ENCODE measurements around the gene SIM1.

The SIM1 gene

GRCh38 chr6:100350139-100350538 lies 114.6 kb downstream of the SIM1 start:
- Histone ChIP-seq H3K79me1 (ENCODE audit: low read length) (no peaks in the 10 kb centered on the region), H2BK5ac (ENCODE audit: low read length) (no peak overlapping the region)

GRCh38 chr6:100349366-100349765 lies 115.4 kb downstream of the SIM1 start:
- no peak overlapping the region for H3K23ac ChIP-seq (ENCODE audit: low read length)
- no peaks in the 10 kb centered on the region for H3K4me1 ChIP-seq (ENCODE audit: control insufficient read depth, low read depth, low read length)
- H3K36me3 ChIP-seq (ENCODE audit: control insufficient read depth, insufficient read depth, low read length) = no peaks in the 10 kb centered on the region
- no CpG with 5 or more reads among the region's 3 CpGs for WGBS (ENCODE audit: extremely low coverage, insufficient coverage, low lambda C conversion rate)
- no peak overlapping the region for H3K56ac ChIP-seq (ENCODE audit: low read length)
- no peak overlapping the region for H2BK120ac ChIP-seq (ENCODE audit: low read depth, low read length)
- DNase-seq = no peak
- H3K27ac ChIP-seq (ENCODE audit: low read depth, low read length) = no peak overlapping the region
- no peak overlapping the region for H2BK15ac ChIP-seq (replicated peaks; ENCODE audit: low read depth)
- H2AK5ac ChIP-seq (ENCODE audit: low read length) = no peak overlapping the region
- H4K8ac ChIP-seq (ENCODE audit: low read depth, low read length) = no peak overlapping the region
- no peak overlapping the region for H3K18ac ChIP-seq (ENCODE audit: low read length)
- H3K4ac ChIP-seq (ENCODE audit: low read depth, low read length) = no peak overlapping the region
- H3K4me2 ChIP-seq (ENCODE audit: low read length) = no peak overlapping the region
- H3K9ac ChIP-seq (ENCODE audit: low read length) = no peak overlapping the region
- H3K79me1 ChIP-seq (ENCODE audit: low read length) = no peaks in the 10 kb centered on the region
- H2BK5ac ChIP-seq (ENCODE audit: low read length) = no peak overlapping the region
- H3K4me3 ChIP-seq (ENCODE audit: low read length) = no peak overlapping the region
- no peaks in the 10 kb centered on the region for H3K79me2 ChIP-seq (ENCODE audit: control insufficient read depth, insufficient read depth, low read length)
- no peaks in the 10 kb centered on the region for H3K27me3 ChIP-seq (ENCODE audit: insufficient read depth, low read length, poor library complexity)
- H4K5ac ChIP-seq (ENCODE audit: low read length) = no peak overlapping the region

More at GRCh38 chr6:100350139-100350538, 114.6 kb downstream of the SIM1 start:
- Histone ChIP-seq H4K8ac (ENCODE audit: low read depth, low read length) (no peak overlapping the region), H2BK15ac (replicated peaks; ENCODE audit: low read depth) (no peak overlapping the region), H3K18ac (ENCODE audit: low read length) (no peak overlapping the region), H3K79me2 (ENCODE audit: control insufficient read depth, insufficient read depth, low read length) (no peaks in the 10 kb centered on the region), H3K36me3 (ENCODE audit: control insufficient read depth, insufficient read depth, low read length) (no peaks in the 10 kb centered on the region), H2AK5ac (ENCODE audit: low read length) (no peak overlapping the region), H3K23ac (ENCODE audit: low read length) (no peak overlapping the region), H3K4me3 (ENCODE audit: low read length) (no peak overlapping the region), H3K4ac (ENCODE audit: low read depth, low read length) (no peak overlapping the region), H4K5ac (ENCODE audit: low read length) (no peak overlapping the region), H3K27ac (ENCODE audit: low read depth, low read length) (no peak overlapping the region), H3K4me1 (ENCODE audit: control insufficient read depth, low read depth, low read length) (no peaks in the 10 kb centered on the region), H2BK120ac (ENCODE audit: low read depth, low read length) (no peak overlapping the region), H3K4me2 (ENCODE audit: low read length) (no peak overlapping the region), H3K56ac (ENCODE audit: low read length) (no peak overlapping the region), H3K9ac (ENCODE audit: low read length) (no peak overlapping the region), H3K27me3 (ENCODE audit: insufficient read depth, low read length, poor library complexity) (no peaks in the 10 kb centered on the region)
- DNase-seq = no peak

- DNase-seq = no peak
- Histone ChIP-seq H3K18ac (ENCODE audit: low read length) (no peak overlapping the region), H3K23ac (ENCODE audit: low read length) (no peak overlapping the region), H3K9ac (ENCODE audit: low read length) (no peak overlapping the region), H2AK5ac (ENCODE audit: low read length) (no peak overlapping the region), H3K4me2 (ENCODE audit: low read length) (no peak overlapping the region), H3K4me3 (ENCODE audit: low read length) (no peak overlapping the region), H4K8ac (ENCODE audit: low read depth, low read length) (no peak overlapping the region), H3K79me1 (ENCODE audit: low read length) (no peaks in the 10 kb centered on the region), H2BK15ac (replicated peaks; ENCODE audit: low read depth) (no peak overlapping the region), H3K36me3 (ENCODE audit: control insufficient read depth, insufficient read depth, low read length) (no peaks in the 10 kb centered on the region), H4K5ac (ENCODE audit: low read length) (no peak overlapping the region), H3K27me3 (ENCODE audit: insufficient read depth, low read length, poor library complexity) (no peaks in the 10 kb centered on the region), H3K4me1 (ENCODE audit: control insufficient read depth, low read depth, low read length) (no peaks in the 10 kb centered on the region), H2BK120ac (ENCODE audit: low read depth, low read length) (no peak overlapping the region), H3K4ac (ENCODE audit: low read depth, low read length) (no peak overlapping the region), H2BK5ac (ENCODE audit: low read length) (no peak overlapping the region), H3K27ac (ENCODE audit: low read depth, low read length) (no peak overlapping the region), H3K56ac (ENCODE audit: low read length) (no peak overlapping the region), H3K79me2 (ENCODE audit: control insufficient read depth, insufficient read depth, low read length) (no peaks in the 10 kb centered on the region)
- WGBS (ENCODE audit: extremely low coverage, insufficient coverage, low lambda C conversion rate) = no CpG with 5 or more reads among the region's 4 CpGs
These were observed 116.7 kb downstream of the SIM1 start for GRCh38 chr6:100347901-100348550.

- Histone ChIP-seq H3K4me1 (ENCODE audit: control insufficient read depth, low read depth, low read length) (no peaks in the 10 kb centered on the region), H3K36me3 (ENCODE audit: control insufficient read depth, insufficient read depth, low read length) (no peaks in the 10 kb centered on the region), H2BK5ac (ENCODE audit: low read length) (no peak overlapping the region), H3K56ac (ENCODE audit: low read length) (no peak overlapping the region), H3K79me2 (ENCODE audit: control insufficient read depth, insufficient read depth, low read length) (no peaks in the 10 kb centered on the region), H3K9ac (ENCODE audit: low read length) (no peak overlapping the region), H4K5ac (ENCODE audit: low read length) (no peak overlapping the region), H3K27ac (ENCODE audit: low read depth, low read length) (no peak overlapping the region), H2BK15ac (replicated peaks; ENCODE audit: low read depth) (no peak overlapping the region), H3K18ac (ENCODE audit: low read length) (no peak overlapping the region), H2BK120ac (ENCODE audit: low read depth, low read length) (no peak overlapping the region), H3K4me2 (ENCODE audit: low read length) (no peak overlapping the region), H3K27me3 (ENCODE audit: insufficient read depth, low read length, poor library complexity) (no peaks in the 10 kb centered on the region), H4K8ac (ENCODE audit: low read depth, low read length) (no peak overlapping the region), H2AK5ac (ENCODE audit: low read length) (no peak overlapping the region), H3K23ac (ENCODE audit: low read length) (no peak overlapping the region), H3K4me3 (ENCODE audit: low read length) (no peak overlapping the region), H3K4ac (ENCODE audit: low read depth, low read length) (no peak overlapping the region), H3K79me1 (ENCODE audit: low read length) (no peaks in the 10 kb centered on the region)
- no CpG with 5 or more reads among the region's 2 CpGs for WGBS (ENCODE audit: extremely low coverage, insufficient coverage, low lambda C conversion rate)
- DNase-seq = no peak
These were observed 117.9 kb downstream of the SIM1 start for GRCh38 chr6:100346828-100347227.

- Histone ChIP-seq H3K4me1 (ENCODE audit: control insufficient read depth, low read depth, low read length) (no peaks in the 10 kb centered on the region), H3K36me3 (ENCODE audit: control insufficient read depth, insufficient read depth, low read length) (no peaks in the 10 kb centered on the region), H2BK15ac (replicated peaks; ENCODE audit: low read depth) (no peak overlapping the region), H3K79me2 (ENCODE audit: control insufficient read depth, insufficient read depth, low read length) (no peaks in the 10 kb centered on the region), H2BK5ac (ENCODE audit: low read length) (no peak overlapping the region), H3K9ac (ENCODE audit: low read length) (no peak overlapping the region), H3K4ac (ENCODE audit: low read depth, low read length) (no peak overlapping the region), H4K8ac (ENCODE audit: low read depth, low read length) (no peak overlapping the region), H3K23ac (ENCODE audit: low read length) (no peak overlapping the region), H2AK5ac (ENCODE audit: low read length) (no peak overlapping the region), H3K18ac (ENCODE audit: low read length) (no peak overlapping the region), H3K56ac (ENCODE audit: low read length) (no peak overlapping the region), H3K79me1 (ENCODE audit: low read length) (no peaks in the 10 kb centered on the region), H3K4me3 (ENCODE audit: low read length) (no peak overlapping the region), H3K4me2 (ENCODE audit: low read length) (no peak overlapping the region), H3K27me3 (ENCODE audit: insufficient read depth, low read length, poor library complexity) (no peaks in the 10 kb centered on the region), H2BK120ac (ENCODE audit: low read depth, low read length) (no peak overlapping the region), H4K5ac (ENCODE audit: low read length) (no peak overlapping the region), H3K27ac (ENCODE audit: low read depth, low read length) (no peak overlapping the region)
- WGBS (ENCODE audit: extremely low coverage, insufficient coverage, low lambda C conversion rate) = no CpG with 5 or more reads among the region's 2 CpGs
- DNase-seq = no peak
These were observed 118.5 kb downstream of the SIM1 start for GRCh38 chr6:100346203-100346602.

- no peak overlapping the region for H3K4ac ChIP-seq (ENCODE audit: low read depth, low read length)
- no peaks in the 10 kb centered on the region for H3K79me1 ChIP-seq (ENCODE audit: low read length)
- H3K79me2 ChIP-seq (ENCODE audit: control insufficient read depth, insufficient read depth, low read length) = no peaks in the 10 kb centered on the region
- no peak overlapping the region for H3K4me2 ChIP-seq (ENCODE audit: low read length)
- no peak overlapping the region for H2BK15ac ChIP-seq (replicated peaks; ENCODE audit: low read depth)
- no peak overlapping the region for H3K27ac ChIP-seq (ENCODE audit: low read depth, low read length)
- no peaks in the 10 kb centered on the region for H3K27me3 ChIP-seq (ENCODE audit: insufficient read depth, low read length, poor library complexity)
- H2BK5ac ChIP-seq (ENCODE audit: low read length) = no peak overlapping the region
- H3K4me3 ChIP-seq (ENCODE audit: low read length) = no peak overlapping the region
- no peak overlapping the region for H3K9ac ChIP-seq (ENCODE audit: low read length)
- no peak overlapping the region for H4K8ac ChIP-seq (ENCODE audit: low read depth, low read length)
- no peak overlapping the region for H4K5ac ChIP-seq (ENCODE audit: low read length)
- H2AK5ac ChIP-seq (ENCODE audit: low read length) = no peak overlapping the region
- no peak for DNase-seq
- H3K23ac ChIP-seq (ENCODE audit: low read length) = no peak overlapping the region
- no peaks in the 10 kb centered on the region for H3K36me3 ChIP-seq (ENCODE audit: control insufficient read depth, insufficient read depth, low read length)
- no peak overlapping the region for H3K56ac ChIP-seq (ENCODE audit: low read length)
- H3K4me1 ChIP-seq (ENCODE audit: control insufficient read depth, low read depth, low read length) = no peaks in the 10 kb centered on the region
- no CpG with 5 or more reads among the region's 4 CpGs for WGBS (ENCODE audit: extremely low coverage, insufficient coverage, low lambda C conversion rate)
- H3K18ac ChIP-seq (ENCODE audit: low read length) = no peak overlapping the region
- H2BK120ac ChIP-seq (ENCODE audit: low read depth, low read length) = peak overlapping the region; percentile 88
These were observed 120.0 kb downstream of the SIM1 start for GRCh38 chr6:100344761-100345160.
